ENCODE measurements around the gene ATP6V1C2.

ATP6V1C2 gene

GRCh38 chr2:10826625-10827024 is 105.2 kb downstream of the ATP6V1C2 start (continued):
- TF ChIP-seq RBAK (tag by site-specific recombination; IDR thresholded peaks at IDR 0.05): no peak
- TF ChIP-seq ZNF157 (tag by site-specific recombination; IDR thresholded peaks at IDR 0.05): no peak
- TF ChIP-seq ZNF792 (tag by site-specific recombination; IDR thresholded peaks at IDR 0.05): no peak
- no peak for TF ChIP-seq SALL2 (tag by site-specific recombination; IDR thresholded peaks at IDR 0.05; ENCODE audit: borderline replicate concordance)
- no peak for TF ChIP-seq ZNF292 (tag by site-specific recombination; IDR thresholded peaks at IDR 0.05; ENCODE audit: borderline replicate concordance, low read depth)
- TF ChIP-seq BCL6B (tag by site-specific recombination; IDR thresholded peaks at IDR 0.05): no peak
- no peak for TF ChIP-seq ZNF138 (tag by site-specific recombination; IDR thresholded peaks at IDR 0.05; ENCODE audit: borderline replicate concordance)
- no peak for TF ChIP-seq ZNF660 (tag by site-specific recombination; IDR thresholded peaks at IDR 0.05)

- ChIA-PET CTCF (interaction anchor here (1.4 to 5.6 kb wide), 2 partner anchors 297 to 302 kb away, joined by 3 to 96 read pairs; a partner anchor contains a TSS), POLR2A (no interaction called here)
- no peak for TF ChIP-seq ZNF580 (tag by site-specific recombination; IDR thresholded peaks at IDR 0.05)
- no peak for TF ChIP-seq IKZF3 (tag by site-specific recombination; IDR thresholded peaks at IDR 0.05)
- no peak for TF ChIP-seq SALL2 (tag by site-specific recombination; IDR thresholded peaks at IDR 0.05; ENCODE audit: borderline replicate concordance)
- TF ChIP-seq ZNF133 (tag by site-specific recombination; IDR thresholded peaks at IDR 0.05): no peak
- TF ChIP-seq ZNF266 (tag by site-specific recombination; IDR thresholded peaks at IDR 0.05; ENCODE audit: low read depth): no peak
- no peak for TF ChIP-seq ZNF585B (tag by site-specific recombination; IDR thresholded peaks at IDR 0.05)
- TF ChIP-seq SETDB1 (IDR thresholded peaks at IDR 0.05; ENCODE audit: insufficient read length, low read length): no peak
- no peak for TF ChIP-seq ZNF280C (tag by site-specific recombination; IDR thresholded peaks at IDR 0.05)
- TF ChIP-seq ZEB2 (tag by site-specific recombination; IDR thresholded peaks at IDR 0.05): no peak
- TF ChIP-seq ZNF768 (tag by site-specific recombination; IDR thresholded peaks at IDR 0.05): no peak
- no peak for TF ChIP-seq ZNF341 (tag by site-specific recombination; IDR thresholded peaks at IDR 0.05; ENCODE audit: low read depth)
- TF ChIP-seq ZNF776 (tag by site-specific recombination; IDR thresholded peaks at IDR 0.05; ENCODE audit: borderline replicate concordance): no peak
- TF ChIP-seq ZNF214 (tag by site-specific recombination; IDR thresholded peaks at IDR 0.05; ENCODE audit: borderline replicate concordance): no peak
- TF ChIP-seq ZNF155 (tag by site-specific recombination; IDR thresholded peaks at IDR 0.05): no peak
- no peak for TF ChIP-seq ZXDB (tag by site-specific recombination; IDR thresholded peaks at IDR 0.05)
- no peak for TF ChIP-seq ZFP37 (tag by site-specific recombination; IDR thresholded peaks at IDR 0.05)
- no peak for TF ChIP-seq ZNF473 (tag by site-specific recombination; IDR thresholded peaks at IDR 0.05)
- no peak for TF ChIP-seq ZNF514 (tag by site-specific recombination; IDR thresholded peaks at IDR 0.05)
- no peak for TF ChIP-seq ZIC2 (tag by site-specific recombination; IDR thresholded peaks at IDR 0.05)
- no peak overlapping the region for H3K27ac ChIP-seq (ENCODE audit: extremely low read depth, low read depth, low read length)
- no peaks in the 10 kb centered on the region for H3K9me3 ChIP-seq (ENCODE audit: control insufficient read depth, insufficient read depth, low read depth, low read length)
- no peak overlapping the region for H3K4me3 ChIP-seq (ENCODE audit: low read depth, low read length)
- H3K4me1 ChIP-seq (ENCODE audit: control insufficient read depth, insufficient read depth, low read length): no peaks in the 10 kb centered on the region
- no peaks in the 10 kb centered on the region for H3K36me3 ChIP-seq (ENCODE audit: control insufficient read depth in 2 of 2, insufficient read depth in 1 of 2, low read length in 2 of 2)
Observed at GRCh38 chr2:10828346-10828745, 106.9 kb downstream of the ATP6V1C2 start.

Data from HEK293 (cell line).